SK-N-SH treated with all-trans-retinoic acid at 6 μM for 48 hours (cell line): ENCODE results near the gene CHST15.

Experiments
- ARNTL ChIP-seq: fragments of 450-650 bp; formaldehyde crosslinking; IDR thresholded peaks from 2 replicates; pipeline ENCODE4 v1.5.0; 2020; ENCODE audit warnings: low read depth, mild to moderate bottlenecking, moderate library complexity, borderline replicate concordance
- CSDC2 ChIP-seq: fragments of 250-450 bp; sonication (Bioruptor Pico); IDR thresholded peaks from 2 replicates; pipeline ENCODE4 v1.5.0; 2020; ENCODE audit warnings: mild to moderate bottlenecking, moderate library complexity
- ESRRG ChIP-seq: fragments of 250-450 bp; sonication (Bioruptor Pico); IDR thresholded peaks from 2 replicates; pipeline ENCODE4 v1.6.1; 2021; ENCODE audit warnings: mild to moderate bottlenecking
- TOX ChIP-seq: fragments of 250-450 bp; sonication (Bioruptor Pico); IDR thresholded peaks from 2 replicates; pipeline ENCODE4 v1.8.0; 2021; ENCODE audit warnings: mild to moderate bottlenecking, moderate library complexity, borderline replicate concordance
- ZFP3 ChIP-seq: fragments of 250-450 bp; sonication (Bioruptor Pico); IDR thresholded peaks from 2 replicates; pipeline ENCODE4 v1.5.0; 2020; ENCODE audit warnings: mild to moderate bottlenecking, moderate library complexity
- ZFP30 ChIP-seq: fragments of 450-650 bp; formaldehyde crosslinking; IDR thresholded peaks from 2 replicates; pipeline ENCODE4 v1.5.0; 2022; ENCODE audit warnings: mild to moderate bottlenecking, moderate library complexity
- ZNF8 ChIP-seq: fragments of 450-650 bp; formaldehyde crosslinking; IDR thresholded peaks from 2 replicates; pipeline ENCODE4 v1.5.0; 2020; ENCODE audit warnings: mild to moderate bottlenecking, moderate library complexity
- TF ChIP-seq, protein P1 (sequence below): fragments of 250-450 bp; sonication (Bioruptor Pico); IDR thresholded peaks from 2 replicates; pipeline ENCODE4 v1.5.1; 2021; ENCODE audit warnings: mild to moderate bottlenecking, moderate library complexity

DNA sequence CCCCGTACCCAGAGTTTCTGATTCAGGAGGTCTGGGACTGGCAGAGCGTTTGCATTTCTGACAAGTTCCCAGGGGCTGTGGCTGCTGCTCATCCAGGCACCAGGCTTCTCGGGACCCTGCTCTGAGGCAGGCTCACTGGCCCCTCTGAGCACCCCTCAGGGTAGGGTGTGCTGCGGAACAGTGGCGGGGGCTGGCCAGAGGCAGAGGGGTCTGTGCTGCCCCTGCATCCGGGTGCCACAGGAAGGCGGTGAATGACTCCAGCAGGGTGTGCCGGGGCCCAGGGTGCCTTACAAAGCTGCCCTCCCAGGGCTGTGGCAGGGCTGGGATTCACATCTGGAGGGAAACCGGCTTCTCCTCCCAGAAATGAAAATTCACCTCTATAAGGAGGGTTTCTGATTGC lies 77.4 kb downstream of the CHST15 start:
- TF ChIP-seq ZFP30 (CRISPR knock-in tag) = no peak
- TF ChIP-seq ARNTL (CRISPR knock-in tag) = no peak
- TF ChIP-seq, protein P1, sequence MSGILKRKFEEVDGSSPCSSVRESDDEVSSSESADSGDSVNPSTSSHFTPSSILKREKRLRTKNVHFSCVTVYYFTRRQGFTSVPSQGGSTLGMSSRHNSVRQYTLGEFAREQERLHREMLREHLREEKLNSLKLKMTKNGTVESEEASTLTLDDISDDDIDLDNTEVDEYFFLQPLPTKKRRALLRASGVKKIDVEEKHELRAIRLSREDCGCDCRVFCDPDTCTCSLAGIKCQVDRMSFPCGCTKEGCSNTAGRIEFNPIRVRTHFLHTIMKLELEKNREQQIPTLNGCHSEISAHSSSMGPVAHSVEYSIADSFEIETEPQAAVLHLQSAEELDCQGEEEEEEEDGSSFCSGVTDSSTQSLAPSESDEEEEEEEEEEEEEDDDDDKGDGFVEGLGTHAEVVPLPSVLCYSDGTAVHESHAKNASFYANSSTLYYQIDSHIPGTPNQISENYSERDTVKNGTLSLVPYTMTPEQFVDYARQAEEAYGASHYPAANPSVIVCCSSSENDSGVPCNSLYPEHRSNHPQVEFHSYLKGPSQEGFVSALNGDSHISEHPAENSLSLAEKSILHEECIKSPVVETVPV = no peak
- no peak for TF ChIP-seq TOX
- TF ChIP-seq ESRRG = no peak
- TF ChIP-seq CSDC2 (CRISPR knock-in tag) = no peak
- TF ChIP-seq ZFP3 (CRISPR knock-in tag) = no peak
- no peak for TF ChIP-seq ZNF8 (CRISPR knock-in tag)
